A673 (cell line): Measurements from ENCODE around the gene PRKG1. TPM values are rescaled to one million over a fixed set of nuclear protein-coding genes. Genes with fewer than 3 reads are reported as not detected.

Experiments
- BruUV-seq: library from RNA; stranded (reverse); fragments of 400-500 nt; replicated peaks from 2 replicates; lab custom pipeline; 2021; lab: Mats Ljungman, UMichigan
- CTCF ChIA-PET: fragments of 300-600 bp; sonication (Branson Sonifier 250); formaldehyde crosslinking; loops from one replicate; lab custom pipeline; 2022; ENCODE audit warnings: antibody characterized with exemption; lab: Charles Lee
- POLR2A ChIA-PET: fragments of 300-600 bp; sonication (Branson Sonifier 250); formaldehyde crosslinking; loops from one replicate; lab custom pipeline; 2022; ENCODE audit warnings: antibody characterized with exemption; ENCODE audit not compliant: low non-redundant PET; lab: Charles Lee
- DNase-seq: peaks from one replicate; pipeline ENCODE4 v3.0.0-alpha.2; 2015; ENCODE audit warnings: low spot score
- H3K27ac ChIP-seq: fragments of 200-600 bp; sonication (generic); 2 replicates; pipeline ENCODE4 v1.5.1; 2016; ENCODE audit warnings: mixed run types, low read depth, mild to moderate bottlenecking, mixed read lengths, antibody characterized with exemption, low read length; ENCODE audit not compliant: poor library complexity, severe bottlenecking
- H3K27me3 ChIP-seq: fragments of 200-600 bp; sonication (generic); replicated peaks from 2 replicates; pipeline ENCODE4 v1.6.1; 2017; ENCODE audit warnings: mixed run types, low read depth, mild to moderate bottlenecking, mixed read lengths, antibody characterized with exemption, low read length; ENCODE audit not compliant: insufficient read depth, poor library complexity
- H3K36me3 ChIP-seq: fragments of 200-600 bp; sonication (generic); 2 replicates; pipeline ENCODE4 v1.6.1; 2016; ENCODE audit warnings: mixed run types, mild to moderate bottlenecking, mixed read lengths, antibody characterized with exemption, low read length; ENCODE audit not compliant: insufficient read depth, poor library complexity, severe bottlenecking
- H3K4me1 ChIP-seq: fragments of 200-600 bp; sonication (generic); 2 replicates; pipeline ENCODE4 v1.6.1; 2017; ENCODE audit warnings: mixed run types, mild to moderate bottlenecking, mixed read lengths, antibody characterized with exemption, low read length; ENCODE audit not compliant: insufficient read depth, poor library complexity, severe bottlenecking
- H3K4me3 ChIP-seq: fragments of 200-600 bp; sonication (generic); 2 replicates; pipeline ENCODE4 v1.5.1; 2016; ENCODE audit warnings: low read depth, mixed run types, mild to moderate bottlenecking, mixed read lengths, low read length; ENCODE audit not compliant: poor library complexity, severe bottlenecking
- H3K9me3 ChIP-seq: fragments of 200-600 bp; sonication (generic); 2 replicates; pipeline ENCODE4 v1.6.1; 2016; ENCODE audit warnings: mixed run types, low read depth, mild to moderate bottlenecking, mixed read lengths, antibody characterized with exemption, low read length; ENCODE audit not compliant: poor library complexity, severe bottlenecking
- EZH2 ChIP-seq: fragments of 200-600 bp; sonication (generic); IDR thresholded peaks from 2 replicates; pipeline ENCODE4 v1.6.1; 2017; ENCODE audit warnings: borderline replicate concordance, low read depth, mild to moderate bottlenecking, mixed read lengths, antibody characterized with exemption, low read length; ENCODE audit not compliant: poor library complexity, severe bottlenecking
- intact Hi-C: fragments of 100-400 bp; cut with micrococcal nuclease; formaldehyde crosslinking; loops from one replicate; pipeline ENCODE4 v1.10.0; 2022; ENCODE audit not compliant: unreplicated experiment
- total RNA-seq: library from RNA; stranded (reverse); gene quantifications from 2 replicates; pipeline ENCODE4 v1.2.3, GENCODE V29; 2021
- TF ChIP-seq, protein P1 (sequence below): fragments of 300-800, 200-600 bp; sonication (generic); conservative IDR thresholded peaks from 2 replicates; pipeline ENCODE4 v1.5.1; 2017; ENCODE audit warnings: low read depth, mild to moderate bottlenecking, antibody characterized with exemption, low read length, moderate library complexity, mixed read lengths

PRKG1 gene
- total RNA-seq, 1 experiment from 2014 or later: 0.58 TPM

DNA sequence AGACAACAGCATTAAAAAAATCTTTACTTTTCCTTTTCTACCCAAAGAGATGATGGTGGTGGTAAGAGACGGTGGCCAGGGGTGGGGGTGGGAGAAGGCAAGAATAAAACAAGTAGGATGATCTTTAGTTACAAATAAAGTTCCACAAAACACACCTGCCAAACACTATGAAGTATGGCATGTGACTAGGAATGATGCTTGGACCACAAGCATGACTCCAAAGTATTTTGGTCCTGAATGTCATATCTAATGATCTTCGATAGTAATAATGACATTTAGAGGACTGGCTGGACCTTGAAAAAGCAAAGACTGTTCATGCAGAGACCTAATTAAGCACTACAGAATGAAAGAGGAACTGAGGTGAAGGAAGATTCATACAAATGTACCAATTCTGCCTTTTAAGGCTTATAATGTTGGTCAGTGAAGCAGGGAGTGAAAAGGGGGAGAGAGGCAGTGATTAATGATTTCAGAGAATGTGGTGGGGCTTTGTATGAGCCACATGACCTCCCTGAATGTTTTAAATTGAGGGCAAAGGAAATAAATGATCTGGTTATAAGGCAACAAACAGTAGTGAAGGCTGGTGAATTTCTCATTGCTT is 1210.2 kb downstream of the PRKG1 start:
- no peak for DNase-seq
- ChIA-PET CTCF (no interaction called here), POLR2A (no interaction called here)
- no TSS peak for BruUV-seq
- H3K36me3 ChIP-seq: no peaks in the 10 kb centered on the region
- H3K27ac ChIP-seq: no peak overlapping the region
- H3K4me1 ChIP-seq: no peaks in the 10 kb centered on the region
- no peak overlapping the region for H3K4me3 ChIP-seq
- H3K27me3 ChIP-seq: peaks cover 9% of the 10 kb centered on the region
- no peaks in the 10 kb centered on the region for H3K9me3 ChIP-seq
- intact Hi-C loops: no loop called here
- TF ChIP-seq EZH2: no peak
- TF ChIP-seq, protein P1, sequence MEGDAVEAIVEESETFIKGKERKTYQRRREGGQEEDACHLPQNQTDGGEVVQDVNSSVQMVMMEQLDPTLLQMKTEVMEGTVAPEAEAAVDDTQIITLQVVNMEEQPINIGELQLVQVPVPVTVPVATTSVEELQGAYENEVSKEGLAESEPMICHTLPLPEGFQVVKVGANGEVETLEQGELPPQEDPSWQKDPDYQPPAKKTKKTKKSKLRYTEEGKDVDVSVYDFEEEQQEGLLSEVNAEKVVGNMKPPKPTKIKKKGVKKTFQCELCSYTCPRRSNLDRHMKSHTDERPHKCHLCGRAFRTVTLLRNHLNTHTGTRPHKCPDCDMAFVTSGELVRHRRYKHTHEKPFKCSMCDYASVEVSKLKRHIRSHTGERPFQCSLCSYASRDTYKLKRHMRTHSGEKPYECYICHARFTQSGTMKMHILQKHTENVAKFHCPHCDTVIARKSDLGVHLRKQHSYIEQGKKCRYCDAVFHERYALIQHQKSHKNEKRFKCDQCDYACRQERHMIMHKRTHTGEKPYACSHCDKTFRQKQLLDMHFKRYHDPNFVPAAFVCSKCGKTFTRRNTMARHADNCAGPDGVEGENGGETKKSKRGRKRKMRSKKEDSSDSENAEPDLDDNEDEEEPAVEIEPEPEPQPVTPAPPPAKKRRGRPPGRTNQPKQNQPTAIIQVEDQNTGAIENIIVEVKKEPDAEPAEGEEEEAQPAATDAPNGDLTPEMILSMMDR: no peak

DNA sequence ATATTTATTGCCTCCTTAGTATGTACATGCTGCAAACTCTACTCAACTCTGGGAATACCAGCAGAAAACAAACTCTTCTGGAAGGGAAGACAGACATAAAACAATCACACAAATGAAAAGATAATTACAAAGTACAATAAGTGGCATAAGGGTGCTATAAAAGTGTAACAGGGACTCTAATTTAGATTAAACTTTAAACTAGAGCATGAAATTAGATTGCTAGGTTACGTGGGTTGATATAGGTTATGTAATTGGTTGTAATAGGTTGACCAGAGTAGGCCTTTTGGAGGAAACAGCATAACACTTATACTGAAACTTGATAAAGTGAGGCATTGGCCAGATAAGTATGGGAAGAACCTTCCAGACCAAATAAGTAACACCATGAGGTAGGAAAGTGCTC is 1213.6 kb downstream of the PRKG1 start:
- DNase-seq: no peak
- intact Hi-C loops: no loop called here
- no peaks in the 10 kb centered on the region for H3K9me3 ChIP-seq
- H3K4me1 ChIP-seq: no peaks in the 10 kb centered on the region
- no TSS peak for BruUV-seq
- peaks cover 9% of the 10 kb centered on the region for H3K27me3 ChIP-seq
- TF ChIP-seq, protein P1: no peak
- no peak for TF ChIP-seq EZH2
- POLR2A ChIA-PET: no interaction called here
- no peak overlapping the region for H3K4me3 ChIP-seq
- CTCF ChIA-PET: no interaction called here
- no peaks in the 10 kb centered on the region for H3K36me3 ChIP-seq
- H3K27ac ChIP-seq: no peak overlapping the region

DNA sequence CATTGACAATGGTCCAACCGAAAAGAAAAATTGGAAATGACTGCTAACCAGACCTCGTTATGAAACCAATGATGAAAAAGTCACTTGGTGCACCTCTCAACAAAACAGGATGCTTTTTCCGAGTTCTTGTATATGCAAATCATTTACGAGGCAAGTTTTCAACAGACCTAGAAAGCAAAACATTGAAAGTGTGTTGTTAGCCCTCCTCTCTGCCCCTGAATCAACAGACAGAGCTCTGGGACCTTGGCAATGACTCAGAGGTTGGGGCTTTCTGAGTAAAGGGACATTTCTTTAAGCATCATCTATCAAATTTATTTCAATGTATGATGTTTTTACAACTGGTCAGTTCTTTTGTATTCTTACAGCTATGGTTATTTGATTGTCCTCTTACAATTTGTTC is 1223.5 kb downstream of the PRKG1 start:
- BruUV-seq: no TSS peak
- Histone ChIP-seq H3K4me1 (no peaks in the 10 kb centered on the region), H3K27me3 (peaks cover 15% of the 10 kb centered on the region), H3K27ac (no peak overlapping the region), H3K36me3 (no peaks in the 10 kb centered on the region), H3K4me3 (no peak overlapping the region), H3K9me3 (no peaks in the 10 kb centered on the region)
- POLR2A ChIA-PET: no interaction called here
- CTCF ChIA-PET: no interaction called here
- intact Hi-C loops: no loop called here
- no peak for DNase-seq
- TF ChIP-seq, protein P1: no peak
- TF ChIP-seq EZH2: no peak
